ENCODE measurements around the gene ZNF789.

DNA sequence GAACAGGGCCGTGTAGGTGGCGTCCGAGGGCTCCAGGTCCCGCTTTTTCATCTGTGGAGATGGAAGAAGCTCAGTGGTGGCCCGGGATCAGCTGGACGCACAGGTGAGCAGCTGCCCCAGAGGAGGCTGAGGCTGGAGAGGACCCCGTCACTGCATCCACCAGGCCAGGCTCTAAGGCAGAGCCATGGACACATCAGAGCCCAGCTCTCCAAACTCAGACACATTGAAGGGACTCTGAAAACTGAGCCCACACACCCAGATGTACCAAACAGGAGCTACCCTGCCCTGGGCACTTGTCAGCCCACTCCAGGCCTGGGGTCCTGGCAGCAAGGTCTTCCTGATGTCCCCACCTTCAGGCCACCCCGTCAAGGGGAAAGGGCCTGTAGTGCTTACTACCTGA lies 42.9 kb upstream of the ZNF789 start:
- TF ChIP-seq, protein P1, sequence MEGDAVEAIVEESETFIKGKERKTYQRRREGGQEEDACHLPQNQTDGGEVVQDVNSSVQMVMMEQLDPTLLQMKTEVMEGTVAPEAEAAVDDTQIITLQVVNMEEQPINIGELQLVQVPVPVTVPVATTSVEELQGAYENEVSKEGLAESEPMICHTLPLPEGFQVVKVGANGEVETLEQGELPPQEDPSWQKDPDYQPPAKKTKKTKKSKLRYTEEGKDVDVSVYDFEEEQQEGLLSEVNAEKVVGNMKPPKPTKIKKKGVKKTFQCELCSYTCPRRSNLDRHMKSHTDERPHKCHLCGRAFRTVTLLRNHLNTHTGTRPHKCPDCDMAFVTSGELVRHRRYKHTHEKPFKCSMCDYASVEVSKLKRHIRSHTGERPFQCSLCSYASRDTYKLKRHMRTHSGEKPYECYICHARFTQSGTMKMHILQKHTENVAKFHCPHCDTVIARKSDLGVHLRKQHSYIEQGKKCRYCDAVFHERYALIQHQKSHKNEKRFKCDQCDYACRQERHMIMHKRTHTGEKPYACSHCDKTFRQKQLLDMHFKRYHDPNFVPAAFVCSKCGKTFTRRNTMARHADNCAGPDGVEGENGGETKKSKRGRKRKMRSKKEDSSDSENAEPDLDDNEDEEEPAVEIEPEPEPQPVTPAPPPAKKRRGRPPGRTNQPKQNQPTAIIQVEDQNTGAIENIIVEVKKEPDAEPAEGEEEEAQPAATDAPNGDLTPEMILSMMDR (IDR thresholded peaks at IDR 0.05), result no peak
- TF ChIP-seq EZH2 (IDR thresholded peaks at IDR 0.05), result no peak

Data from neural progenitor cell (in vitro differentiated cells).